GM12865 (cell line): Measurements from ENCODE around the gene SHANK1.

ENCODE experiments used
- DNase-seq: peaks from one replicate; pipeline ENCODE4 v3.0.0; 2010; ENCODE audit warnings: low read depth
- H3K4me3 ChIP-seq: 2 replicates; pipeline ENCODE4 v1.5.1; 2011; ENCODE audit warnings: mild to moderate bottlenecking, low read depth, low read length, control low read depth
- CTCF ChIP-seq: IDR thresholded peaks from 2 replicates; pipeline ENCODE4 v1.5.1; 2011; ENCODE audit warnings: low read length, control low read depth, low read depth, inconsistent platforms; ENCODE audit not compliant: insufficient read depth; ENCODE audit errors: missing control alignments

The SHANK1 gene

GRCh38 chr19:50644315-50644915 lies 75.2 kb downstream of the SHANK1 start:
- no peak for DNase-seq
- no peak overlapping the region for H3K4me3 ChIP-seq
- no peak for TF ChIP-seq CTCF

- TF ChIP-seq CTCF: no peak
- no peak overlapping the region for H3K4me3 ChIP-seq
- no peak for DNase-seq
These were observed 79.2 kb downstream of the SHANK1 start for GRCh38 chr19:50640368-50640767.

- no peak for TF ChIP-seq CTCF
- DNase-seq: peak; percentile 5
- H3K4me3 ChIP-seq: no peak within 1 kb of the TSS
These were observed 80.2 kb downstream of the SHANK1 start, which contains the start of gene SYT3 for GRCh38 chr19:50639121-50640112. Gene SYT3 (minus strand): TSS chr19:50639881. CDS start chr19:50637411, 2,470 bp downstream.

GRCh38 chr19:50638600-50638999 lies 81.0 kb downstream of the SHANK1 start:
- no peak for TF ChIP-seq CTCF
- no peak for DNase-seq
- no peak overlapping the region for H3K4me3 ChIP-seq

- no peak for DNase-seq
- H3K4me3 ChIP-seq: no peak overlapping the region
- no peak for TF ChIP-seq CTCF
These were observed 83.1 kb downstream of the SHANK1 start for GRCh38 chr19:50636317-50637085.

GRCh38 chr19:50633973-50634372 lies 85.6 kb downstream of the SHANK1 start:
- no peak overlapping the region for H3K4me3 ChIP-seq
- no peak for TF ChIP-seq CTCF
- DNase-seq: no peak
